ENCODE data around the gene DYNAP.

DYNAP gene

GRCh38 chr18:54636217-54636616, 45.2 kb downstream of the DYNAP start:
- H3K27me3 ChIP-seq (ENCODE audit: control insufficient read depth in 1 of 2, insufficient read depth in 2 of 2, low read length in 2 of 2): no peaks in the 10 kb centered on the region
- H3K4me3 ChIP-seq (ENCODE audit: low read length in 2 of 2): no peak overlapping the region
- no peak overlapping the region for H3K27ac ChIP-seq (ENCODE audit: low read length)
- H3K4me1 ChIP-seq (ENCODE audit: control insufficient read depth, insufficient read depth, low read length): no peaks in the 10 kb centered on the region
- H3K9me3 ChIP-seq (ENCODE audit: control insufficient read depth in 2 of 2, low read length in 2 of 2): no peaks in the 10 kb centered on the region
- no peak overlapping the region for H3K9ac ChIP-seq (ENCODE audit: low read length in 2 of 2)
- H3K36me3 ChIP-seq (ENCODE audit: control insufficient read depth in 2 of 2, insufficient read depth in 2 of 2, low read length in 2 of 2): no peaks in the 10 kb centered on the region

- no peaks in the 10 kb centered on the region for H3K4me1 ChIP-seq (ENCODE audit: control insufficient read depth, insufficient read depth, low read length)
- no peak overlapping the region for H3K27ac ChIP-seq (ENCODE audit: low read length)
- H3K9ac ChIP-seq (ENCODE audit: low read length in 2 of 2): no peak overlapping the region
- no peak overlapping the region for H3K4me3 ChIP-seq (ENCODE audit: low read length in 2 of 2)
- H3K27me3 ChIP-seq (ENCODE audit: control insufficient read depth in 1 of 2, insufficient read depth in 2 of 2, low read length in 2 of 2): no peaks in the 10 kb centered on the region
- H3K9me3 ChIP-seq (ENCODE audit: control insufficient read depth in 2 of 2, low read length in 2 of 2): no peaks in the 10 kb centered on the region
- no peaks in the 10 kb centered on the region for H3K36me3 ChIP-seq (ENCODE audit: control insufficient read depth in 2 of 2, insufficient read depth in 2 of 2, low read length in 2 of 2)
Observed at GRCh38 chr18:54641734-54642133, 50.7 kb downstream of the DYNAP start.

DNA sequence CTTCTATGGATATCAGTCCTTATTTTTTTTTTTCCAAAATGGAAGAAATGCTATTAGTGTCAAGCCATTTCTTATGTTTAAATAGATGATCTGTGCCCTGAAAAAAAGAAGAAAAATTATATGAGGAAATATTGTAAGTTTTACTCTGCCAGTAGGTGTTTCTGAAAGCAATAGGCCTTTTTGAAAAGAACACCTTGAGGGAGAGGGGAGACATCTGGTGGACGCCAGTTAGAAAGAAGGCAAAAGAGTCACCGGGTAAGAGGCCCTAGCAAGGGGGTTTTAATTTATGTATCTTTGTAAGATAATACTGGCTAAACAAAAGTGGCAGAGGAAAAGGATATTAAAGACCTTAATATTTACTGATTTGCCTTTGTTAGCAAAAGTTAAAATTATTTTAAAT, 56.1 kb downstream of the DYNAP start:
- Histone ChIP-seq H3K36me3 (ENCODE audit: control insufficient read depth in 2 of 2, insufficient read depth in 2 of 2, low read length in 2 of 2) (no peaks in the 10 kb centered on the region), H3K27ac (ENCODE audit: low read length) (no peak overlapping the region), H3K9me3 (ENCODE audit: control insufficient read depth in 2 of 2, low read length in 2 of 2) (no peaks in the 10 kb centered on the region), H3K4me3 (ENCODE audit: low read length in 2 of 2) (no peak overlapping the region), H3K4me1 (ENCODE audit: control insufficient read depth, insufficient read depth, low read length) (no peaks in the 10 kb centered on the region), H3K27me3 (ENCODE audit: control insufficient read depth in 1 of 2, insufficient read depth in 2 of 2, low read length in 2 of 2) (no peaks in the 10 kb centered on the region), H3K9ac (ENCODE audit: low read length in 2 of 2) (no peak overlapping the region)

All from stomach smooth muscle (tissue), 2 donors.